Thoracic aorta (tissue), 2 donors: ENCODE measurements around the gene RRBP1. TPM values are rescaled to one million over a fixed set of nuclear protein-coding genes. Genes with fewer than 3 reads are reported as not detected.

ENCODE experiments used
- ATAC-seq: fragments of 150-250 bp; one replicate; pipeline ENCODE4 v1.8.0; 2017; ENCODE audit warnings: low read depth; ENCODE audit not compliant: insufficient number of reproducible peaks, low FRiP score
- DNase-seq: peaks from one replicate; pipeline ENCODE4 v3.0.0-alpha.2; 2020; ENCODE audit warnings: low spot score
- H3K27ac ChIP-seq, 2 donors: fragments of 200-600 bp; sonication (generic); 1 replicate in 1 of 2; 2 replicates in 1 of 2; pipeline ENCODE4 v1.5.1; 2016; ENCODE audit warnings: mild to moderate bottlenecking in 2 of 2, moderate library complexity in 2 of 2
- H3K27me3 ChIP-seq: fragments of 200-600 bp; sonication (generic); replicated peaks from 2 replicates; pipeline ENCODE4 v1.6.0; 2016; ENCODE audit warnings: mild to moderate bottlenecking; ENCODE audit not compliant: insufficient read depth
- H3K36me3 ChIP-seq: fragments of 200-600 bp; sonication (generic); one replicate; pipeline ENCODE4 v1.5.1; 2016
- H3K4me1 ChIP-seq, 2 donors: fragments of 200-600 bp; sonication (generic); 1 replicate in 1 of 2; 2 replicates in 1 of 2; pipeline versions ENCODE4 v1.5.1 to v1.6.0; 2016; ENCODE audit warnings: low read depth in 2 of 2, mild to moderate bottlenecking in 1 of 2; ENCODE audit not compliant: control insufficient read depth in 1 of 2
- H3K4me3 ChIP-seq: fragments of 200-600 bp; sonication (generic); 2 replicates; pipeline ENCODE4 v1.5.1; 2016; ENCODE audit warnings: mild to moderate bottlenecking
- H3K9me3 ChIP-seq: fragments of 200-600 bp; sonication (generic); 2 replicates; pipeline ENCODE4 v1.5.1; 2016
- CTCF ChIP-seq: fragments of 200-600 bp; sonication (generic); IDR thresholded peaks from one replicate; pipeline ENCODE4 v1.5.1; 2019; ENCODE audit warnings: antibody characterized with exemption
- total RNA-seq, 2 donors: library from RNA; depleted of rRNA; stranded (reverse); fragments of >200 nt; gene quantifications; one replicate each; pipeline versions ENCODE4 v1.1.0 to v1.2.3, GENCODE V29; 2016

RRBP1 gene
- total RNA-seq, 2 donors from 2014 or later = 113 to 163 TPM

DNA sequence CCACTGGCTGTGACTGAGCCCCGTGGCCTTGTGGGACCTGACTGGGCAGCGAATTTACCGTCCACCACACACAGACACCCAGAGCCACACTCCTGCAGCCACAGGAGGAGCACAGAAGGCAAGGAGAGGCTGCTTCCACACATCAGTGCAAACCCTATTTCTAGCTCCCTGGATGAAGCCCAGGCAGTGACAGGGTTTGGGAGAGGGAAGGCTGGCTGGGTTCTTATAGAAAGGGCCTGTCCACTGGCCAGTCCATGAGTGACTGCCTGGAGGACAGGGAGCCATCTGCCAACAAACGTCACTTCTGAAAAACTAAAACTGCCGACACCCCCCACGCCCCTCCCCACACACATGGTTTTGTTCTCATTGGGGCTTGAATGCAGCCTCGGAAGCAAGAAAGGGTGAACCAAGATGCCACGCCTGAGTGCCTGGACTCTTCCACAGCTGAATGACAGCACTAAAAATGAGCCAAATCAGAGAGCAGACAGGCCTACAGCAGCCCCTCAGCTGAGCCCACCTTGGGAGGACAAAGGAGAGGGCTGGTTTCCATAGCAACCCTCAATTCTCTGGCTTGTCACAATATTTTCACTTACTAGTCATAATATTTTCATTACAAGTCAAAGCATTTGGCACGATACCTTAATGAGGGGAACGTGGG, 38.4 kb downstream of the RRBP1 start:
- peak overlapping the region; percentile 36 to 59 for H3K27ac ChIP-seq
- H3K4me1 ChIP-seq = peaks cover 25 to 73% of the 10 kb centered on the region in 2 donors
- ATAC-seq (no peak), DNase-seq (no peak)
- TF ChIP-seq CTCF = no peak
- H3K27me3 ChIP-seq = no peaks in the 10 kb centered on the region
- peaks cover 8% of the 10 kb centered on the region for H3K36me3 ChIP-seq
- H3K4me3 ChIP-seq = no peak overlapping the region
- H3K9me3 ChIP-seq = no peaks in the 10 kb centered on the region

- no peak for DNase-seq
- TF ChIP-seq CTCF = no peak
- Histone ChIP-seq H3K4me3 (no peak overlapping the region), H3K36me3 (peaks cover 18% of the 10 kb centered on the region), H3K27ac (no peak overlapping the region), H3K9me3 (no peaks in the 10 kb centered on the region), H3K27me3 (no peaks in the 10 kb centered on the region), H3K4me1 (peaks cover 16 to 64% of the 10 kb centered on the region in 2 donors)
- no peak for ATAC-seq
Measured at GRCh38 chr20:17642404-17643269, 39.4 kb downstream of the RRBP1 start.

GRCh38 chr20:17641993-17642392, 40.0 kb downstream of the RRBP1 start:
- DNase-seq = no peak
- no peak for TF ChIP-seq CTCF
- no peaks in the 10 kb centered on the region for H3K27me3 ChIP-seq
- no peak for ATAC-seq
- peaks cover 16 to 60% of the 10 kb centered on the region in 2 donors for H3K4me1 ChIP-seq
- no peak overlapping the region for H3K27ac ChIP-seq
- H3K36me3 ChIP-seq = peaks cover 18% of the 10 kb centered on the region
- H3K9me3 ChIP-seq = no peaks in the 10 kb centered on the region
- H3K4me3 ChIP-seq = no peak overlapping the region

DNA sequence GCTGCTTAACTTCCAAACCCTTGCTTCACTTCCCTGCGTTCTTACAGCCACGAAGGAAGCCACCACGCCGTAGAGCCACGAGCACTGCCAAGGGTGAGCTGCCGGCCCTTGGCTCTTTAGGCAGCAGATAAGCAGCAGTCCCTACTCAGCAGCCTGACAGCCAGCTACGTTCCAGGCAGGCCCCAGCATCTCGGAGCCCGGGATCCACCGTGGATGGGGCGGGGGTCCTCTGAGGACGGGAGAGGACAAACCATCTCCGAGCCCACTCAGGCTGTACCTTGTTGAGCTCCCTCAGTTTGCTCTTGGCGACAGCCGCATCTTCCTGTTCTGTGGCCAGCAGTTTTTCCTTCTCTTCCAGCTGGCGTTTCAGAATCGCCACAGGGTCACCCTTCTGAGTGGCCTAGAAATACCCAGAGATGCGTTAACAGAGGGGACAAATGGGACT, 40.5 kb downstream of the RRBP1 start:
- peaks cover 18% of the 10 kb centered on the region for H3K36me3 ChIP-seq
- ATAC-seq (no peak), DNase-seq (no peak)
- H3K4me1 ChIP-seq = peaks cover 16 to 60% of the 10 kb centered on the region in 2 donors
- no peaks in the 10 kb centered on the region for H3K27me3 ChIP-seq
- TF ChIP-seq CTCF = no peak
- H3K4me3 ChIP-seq = no peak overlapping the region
- no peaks in the 10 kb centered on the region for H3K9me3 ChIP-seq
- H3K27ac ChIP-seq = no peak overlapping the region

DNA sequence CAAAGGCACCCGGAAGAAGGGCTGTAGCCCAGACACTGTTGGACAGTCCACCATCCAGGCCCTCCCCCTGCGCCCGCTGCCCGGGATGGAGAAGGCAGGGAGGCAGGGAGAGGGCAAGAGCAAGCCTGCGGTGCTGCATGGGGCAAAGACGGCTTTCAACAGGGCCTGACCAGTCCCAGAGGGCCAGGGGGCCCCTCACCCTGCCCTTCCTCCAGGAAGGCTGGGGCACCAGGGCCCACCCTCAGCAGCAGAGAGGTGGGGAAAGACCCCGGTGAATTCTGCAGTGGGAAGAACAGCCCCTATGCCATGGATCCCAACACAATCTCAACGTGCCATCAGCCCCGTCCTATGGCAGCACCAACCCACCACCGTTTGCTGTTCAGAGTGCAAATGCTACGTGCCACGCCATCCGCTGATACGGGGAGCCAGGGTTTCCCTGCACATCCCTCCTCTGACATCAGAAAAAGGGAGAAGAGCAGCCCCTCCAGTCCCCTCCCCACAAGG, 41.1 kb downstream of the RRBP1 start:
- ATAC-seq (no peak), DNase-seq (no peak)
- Histone ChIP-seq H3K4me3 (no peak overlapping the region), H3K27me3 (no peaks in the 10 kb centered on the region), H3K4me1 (peaks cover 21 to 65% of the 10 kb centered on the region in 2 donors), H3K27ac (no peak overlapping the region), H3K36me3 (peaks cover 18% of the 10 kb centered on the region), H3K9me3 (no peaks in the 10 kb centered on the region)
- TF ChIP-seq CTCF = no peak
